ENCODE results near the gene KANK2. TPM values are rescaled to one million over a fixed set of nuclear protein-coding genes. Genes with fewer than 3 reads are reported as not detected.

KANK2 gene
- total and polyA plus RNA-seq, 2 donors (not counting 1 experiment from before 2014, with no cell fraction given), result 192 to 511 TPM

DNA sequence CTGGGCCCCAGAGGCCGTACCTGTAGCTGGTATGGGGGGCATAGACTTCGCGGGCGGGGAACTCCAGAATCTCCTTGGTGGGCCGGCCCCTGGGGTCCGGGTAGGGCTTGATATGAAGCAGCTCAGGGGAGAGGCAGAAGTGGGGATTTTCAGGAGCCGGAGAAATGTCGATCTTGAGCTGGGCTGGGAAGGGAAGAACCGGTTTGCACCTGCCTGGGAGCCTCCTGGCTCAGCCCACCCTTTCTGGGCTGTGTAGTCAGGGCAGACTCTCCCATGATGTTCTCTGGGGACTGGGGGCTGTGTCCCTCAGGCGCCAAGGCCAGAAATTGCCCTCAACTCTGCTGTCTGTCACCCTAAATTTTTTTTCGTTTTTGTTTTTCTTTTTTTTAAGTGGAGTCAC lies 44.7 kb upstream of the KANK2 start:
- H3K4me3 ChIP-seq (replicated peaks in 1 of 4; ENCODE audit: control extremely low read depth in 1 of 4, insufficient read depth in 1 of 4, low read depth in 3 of 4, low read length in 4 of 4), result no peak overlapping the region
- H3K27me3 ChIP-seq (ENCODE audit: control insufficient read depth, insufficient read depth, low read length), result no peaks in the 10 kb centered on the region
- H2AFZ ChIP-seq (ENCODE audit: low read length), result no peak overlapping the region
- no peaks in the 10 kb centered on the region for H4K20me1 ChIP-seq (ENCODE audit: control insufficient read depth, extremely low read depth, insufficient read depth, low read length)
- H3K27ac ChIP-seq (ENCODE audit: insufficient read depth, low read length), result no peak overlapping the region
- no peak for TF ChIP-seq EZH2 (IDR thresholded peaks at IDR 0.05; ENCODE audit: low read length, missing control alignments)
- TF ChIP-seq, protein P1, sequence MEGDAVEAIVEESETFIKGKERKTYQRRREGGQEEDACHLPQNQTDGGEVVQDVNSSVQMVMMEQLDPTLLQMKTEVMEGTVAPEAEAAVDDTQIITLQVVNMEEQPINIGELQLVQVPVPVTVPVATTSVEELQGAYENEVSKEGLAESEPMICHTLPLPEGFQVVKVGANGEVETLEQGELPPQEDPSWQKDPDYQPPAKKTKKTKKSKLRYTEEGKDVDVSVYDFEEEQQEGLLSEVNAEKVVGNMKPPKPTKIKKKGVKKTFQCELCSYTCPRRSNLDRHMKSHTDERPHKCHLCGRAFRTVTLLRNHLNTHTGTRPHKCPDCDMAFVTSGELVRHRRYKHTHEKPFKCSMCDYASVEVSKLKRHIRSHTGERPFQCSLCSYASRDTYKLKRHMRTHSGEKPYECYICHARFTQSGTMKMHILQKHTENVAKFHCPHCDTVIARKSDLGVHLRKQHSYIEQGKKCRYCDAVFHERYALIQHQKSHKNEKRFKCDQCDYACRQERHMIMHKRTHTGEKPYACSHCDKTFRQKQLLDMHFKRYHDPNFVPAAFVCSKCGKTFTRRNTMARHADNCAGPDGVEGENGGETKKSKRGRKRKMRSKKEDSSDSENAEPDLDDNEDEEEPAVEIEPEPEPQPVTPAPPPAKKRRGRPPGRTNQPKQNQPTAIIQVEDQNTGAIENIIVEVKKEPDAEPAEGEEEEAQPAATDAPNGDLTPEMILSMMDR (conservative IDR thresholded peaks at IDR 0.05 in 1 of 2, IDR thresholded peaks at IDR 0.05 in 1 of 2; ENCODE audit: low read depth in 1 of 2, low read length in 2 of 2), result no peak
- peaks cover 3% of the 10 kb centered on the region for H3K4me1 ChIP-seq (ENCODE audit: control insufficient read depth, extremely low read depth, insufficient read depth, low read length)
- no peaks in the 10 kb centered on the region for H3K9me3 ChIP-seq (ENCODE audit: control insufficient read depth, insufficient read depth, low read depth, low read length)
- H3K4me2 ChIP-seq (ENCODE audit: extremely low read depth, insufficient read depth, low read length), result no peak overlapping the region
- no peak overlapping the region for H3K9ac ChIP-seq (ENCODE audit: insufficient read depth, low read length)
- H3K79me2 ChIP-seq (ENCODE audit: control insufficient read depth, insufficient read depth, low read length), result no peaks in the 10 kb centered on the region
- no peak for DNase-seq (ENCODE audit: low read depth in 2 of 2)
- no peaks in the 10 kb centered on the region for H3K36me3 ChIP-seq (ENCODE audit: control insufficient read depth, insufficient read depth, low read length)

DNA sequence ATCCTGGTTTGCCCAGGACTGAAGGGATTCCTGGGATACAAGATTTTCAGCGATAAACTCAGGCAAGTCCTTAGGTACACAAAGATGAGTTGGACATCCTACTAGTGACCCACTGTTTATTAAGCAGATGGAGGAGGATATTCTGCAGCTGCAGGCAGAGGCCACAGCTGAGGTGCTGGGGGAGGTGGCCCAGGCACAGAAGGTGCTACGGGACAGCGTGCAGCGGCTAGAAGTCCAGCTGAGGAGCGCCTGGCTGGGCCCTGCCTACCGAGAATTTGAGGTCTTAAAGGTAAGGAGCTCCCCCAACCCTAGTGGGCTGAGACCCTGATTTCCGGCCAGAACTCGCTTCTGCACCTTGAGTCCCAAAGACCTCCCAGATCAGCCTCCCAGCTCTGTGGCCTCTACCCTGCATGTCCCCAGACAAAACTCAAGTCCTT lies 42.7 kb upstream of the KANK2 start:
- Histone ChIP-seq H3K27me3 (ENCODE audit: control insufficient read depth, insufficient read depth, low read length) (no peaks in the 10 kb centered on the region), H2AFZ (ENCODE audit: low read length) (no peak overlapping the region), H3K9me3 (ENCODE audit: control insufficient read depth, insufficient read depth, low read depth, low read length) (no peaks in the 10 kb centered on the region), H3K27ac (ENCODE audit: insufficient read depth, low read length) (no peak overlapping the region), H3K36me3 (ENCODE audit: control insufficient read depth, insufficient read depth, low read length) (no peaks in the 10 kb centered on the region), H3K4me1 (ENCODE audit: control insufficient read depth, extremely low read depth, insufficient read depth, low read length) (peaks cover 3% of the 10 kb centered on the region), H3K79me2 (ENCODE audit: control insufficient read depth, insufficient read depth, low read length) (no peaks in the 10 kb centered on the region), H3K4me2 (ENCODE audit: extremely low read depth, insufficient read depth, low read length) (no peak overlapping the region), H3K4me3 (replicated peaks in 1 of 4; ENCODE audit: control extremely low read depth in 1 of 4, insufficient read depth in 1 of 4, low read depth in 3 of 4, low read length in 4 of 4) (no peak overlapping the region), H3K9ac (ENCODE audit: insufficient read depth, low read length) (no peak overlapping the region), H4K20me1 (ENCODE audit: control insufficient read depth, extremely low read depth, insufficient read depth, low read length) (no peaks in the 10 kb centered on the region)
- no peak for TF ChIP-seq EZH2 (IDR thresholded peaks at IDR 0.05; ENCODE audit: low read length, missing control alignments)
- TF ChIP-seq, protein P1 (conservative IDR thresholded peaks at IDR 0.05 in 1 of 2, IDR thresholded peaks at IDR 0.05 in 1 of 2; ENCODE audit: low read depth in 1 of 2, low read length in 2 of 2), result no peak
- DNase-seq (ENCODE audit: low read depth in 2 of 2), result no peak

DNA sequence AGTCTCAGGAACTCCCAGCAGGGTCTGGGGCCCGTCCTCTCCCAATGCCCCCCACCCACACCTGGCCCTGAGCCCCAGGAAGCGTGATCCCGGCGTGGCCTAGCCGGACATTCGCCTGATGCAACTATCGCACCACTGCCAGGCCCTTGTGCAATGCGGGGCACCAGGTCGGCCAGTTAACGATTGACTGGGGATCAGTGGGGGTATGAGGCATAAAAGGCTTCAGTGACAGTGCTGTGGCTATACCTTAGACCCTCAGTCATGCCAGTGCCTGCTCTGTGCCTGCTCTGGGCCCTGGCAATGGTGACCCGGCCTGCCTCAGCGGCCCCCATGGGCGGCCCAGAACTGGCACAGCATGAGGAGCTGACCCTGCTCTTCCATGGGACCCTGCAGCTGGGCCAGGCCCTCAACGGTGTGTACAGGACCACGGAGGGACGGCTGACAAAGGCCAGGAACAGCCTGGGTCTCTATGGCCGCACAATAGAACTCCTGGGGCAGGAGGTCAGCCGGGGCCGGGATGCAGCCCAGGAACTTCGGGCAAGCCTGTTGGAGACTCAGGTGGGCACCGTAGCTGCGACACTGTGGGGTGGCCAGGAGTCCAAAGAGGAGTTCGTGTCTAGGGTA lies 42.1 kb upstream of the KANK2 start, which contains the start of gene ANGPTL8:
ANGPTL8 (plus strand) TSS at position 243 of the 624 bp plus-strand sequence; CDS start at position 262, 19 bp downstream.
- Histone ChIP-seq H3K36me3 (ENCODE audit: control insufficient read depth, insufficient read depth, low read length) (no peaks in the 10 kb centered on the region), H3K27ac (ENCODE audit: insufficient read depth, low read length) (no peak within 1 kb of the TSS), H4K20me1 (ENCODE audit: control insufficient read depth, extremely low read depth, insufficient read depth, low read length) (no peaks in the 10 kb centered on the region), H3K4me2 (ENCODE audit: extremely low read depth, insufficient read depth, low read length) (no peak within 1 kb of the TSS), H3K9ac (ENCODE audit: insufficient read depth, low read length) (no peak within 1 kb of the TSS), H3K4me1 (ENCODE audit: control insufficient read depth, extremely low read depth, insufficient read depth, low read length) (peaks cover 3% of the 10 kb centered on the region), H3K79me2 (ENCODE audit: control insufficient read depth, insufficient read depth, low read length) (no peaks in the 10 kb centered on the region), H3K9me3 (ENCODE audit: control insufficient read depth, insufficient read depth, low read depth, low read length) (no peaks in the 10 kb centered on the region), H2AFZ (ENCODE audit: low read length) (no peak within 1 kb of the TSS), H3K4me3 (replicated peaks in 1 of 4; ENCODE audit: control extremely low read depth in 1 of 4, insufficient read depth in 1 of 4, low read depth in 3 of 4, low read length in 4 of 4) (no peak within 1 kb of the TSS), H3K27me3 (ENCODE audit: control insufficient read depth, insufficient read depth, low read length) (no peaks in the 10 kb centered on the region)
- TF ChIP-seq, protein P1 (conservative IDR thresholded peaks at IDR 0.05 in 1 of 2, IDR thresholded peaks at IDR 0.05 in 1 of 2; ENCODE audit: low read depth in 1 of 2, low read length in 2 of 2), result no peak
- no peak for TF ChIP-seq EZH2 (IDR thresholded peaks at IDR 0.05; ENCODE audit: low read length, missing control alignments)
- no peak for DNase-seq (ENCODE audit: low read depth in 2 of 2)
